Fibroblast of the aortic adventitia (primary cell): ENCODE results near the gene OSGEP. TPM values are rescaled to one million over a fixed set of nuclear protein-coding genes. Genes with fewer than 3 reads are reported as not detected.
A peak's percentile ranks its signal among the peaks of the same experiment; 100 is the strongest.

Experiments used
- DNase-seq: peaks from one replicate; pipeline ENCODE4 v3.0.0-alpha.2; 2010; ENCODE audit warnings: low read depth
- H3K4me3 ChIP-seq: 2 replicates; pipeline ENCODE4 v1.5.1; 2011; ENCODE audit warnings: low read depth, mild to moderate bottlenecking, control low read depth, low read length, moderate library complexity
- CTCF ChIP-seq: IDR thresholded peaks from 2 replicates; pipeline ENCODE4 v1.5.1; 2011; ENCODE audit warnings: mild to moderate bottlenecking, low read length, control low read depth, inconsistent platforms; ENCODE audit not compliant: insufficient read depth
- total RNA-seq: library from RNA; depleted of rRNA; stranded (reverse); fragments of >200 nt; gene quantifications from 2 replicates; pipeline ENCODE4 v1.2.3, GENCODE V29; 2012; ENCODE audit warnings: low replicate concordance

The OSGEP gene
- 31.2 and 45.6 TPM in 2 replicates for total RNA-seq

- H3K4me3 ChIP-seq = peak within 1 kb of the TSS; percentile 97
- peak; percentile 99 for DNase-seq
- no peak for TF ChIP-seq CTCF
These were observed at the start of gene OSGEP, which contains the start of gene APEX1 for GRCh38 chr14:20454516-20455354. OSGEP (minus strand) TSS chr14:20454812; CDS start chr14:20454683, 129 bp downstream. APEX1 (plus strand) TSS chr14:20455226; CDS start chr14:20455646, 420 bp downstream.

- TF ChIP-seq CTCF = no peak
- no peak for DNase-seq
- H3K4me3 ChIP-seq = no peak overlapping the region
These were observed 49.3 kb upstream of the OSGEP start for GRCh38 chr14:20503898-20504297.

- DNase-seq = peak; percentile 61
- no peak overlapping the region for H3K4me3 ChIP-seq
- TF ChIP-seq CTCF = no peak
These were observed 46.7 kb upstream of the OSGEP start for GRCh38 chr14:20501346-20501745.

- no peak for TF ChIP-seq CTCF
- no peak overlapping the region for H3K4me3 ChIP-seq
- no peak for DNase-seq
These were observed 45.3 kb upstream of the OSGEP start for GRCh38 chr14:20499881-20500280.

- no peak for TF ChIP-seq CTCF
- no peak for DNase-seq
- H3K4me3 ChIP-seq = no peak overlapping the region
These were observed 44.5 kb upstream of the OSGEP start for GRCh38 chr14:20499108-20499507.

GRCh38 chr14:20498622-20499021 lies 44.0 kb upstream of the OSGEP start:
- no peak overlapping the region for H3K4me3 ChIP-seq
- TF ChIP-seq CTCF = no peak
- DNase-seq = no peak
